Vagina (tissue), 2 donors: ENCODE results near the gene RCN2.
"Not testable (repeated sequence)": the region's sequence is repeated elsewhere in the genome, so short reads cannot be mapped to it uniquely, and the experiment has no call there.

Source experiments
- CTCF ChIP-seq, 3 experiments: fragments of 450-650 bp in 2 of 3; fragments of 200-600 bp in 1 of 3; sonication (generic) in 1 of 3; IDR thresholded peaks; one replicate each; pipeline ENCODE4 v1.5.1; 2017 to 2019; ENCODE audit warnings: antibody characterized with exemption in 3 of 3, mild to moderate bottlenecking in 2 of 3, moderate library complexity in 2 of 3
- POLR2A ChIP-seq, 2 donors: fragments of 450-650 bp; IDR thresholded peaks; one replicate each; pipeline ENCODE4 v1.6.1; 2017; ENCODE audit warnings: antibody characterized with exemption in 2 of 2, mild to moderate bottlenecking in 2 of 2, moderate library complexity in 2 of 2

- TF ChIP-seq CTCF, POLR2A (IDR thresholded peaks at IDR 0.05): not testable (repeated sequence)
Measured at GRCh38 chr15:76899931-76900310, 31.6 kb upstream of the RCN2 start.
